Loucy (cell line): ENCODE measurements around the gene C1GALT1.

Experiments
- CTCF ChIP-seq: fragments of 200-600 bp; sonication (generic); conservative IDR thresholded peaks from 2 replicates; pipeline ENCODE4 v1.5.1; 2014; ENCODE audit warnings: mild to moderate bottlenecking, antibody characterized with exemption, low read length
- EZH2phosphoT487 ChIP-seq: fragments of 200-600 bp; IDR thresholded peaks from 2 replicates; pipeline ENCODE4 v1.6.1; 2018; ENCODE audit warnings: antibody characterized with exemption, mild to moderate bottlenecking, moderate library complexity, borderline replicate concordance

GRCh38 chr7:7188091-7188490 is 5.7 kb downstream of the C1GALT1 start:
- TF ChIP-seq CTCF (no peak), EZH2phosphoT487 (no peak)
